HCT116 (cell line): ENCODE results near the gene NIPAL4.

Experiments
- EZH2 ChIP-seq: fragments of 200-600 bp; sonication (generic); IDR thresholded peaks from 2 replicates; pipeline ENCODE4 v1.6.1; 2017; ENCODE audit warnings: antibody characterized with exemption, mixed run types
- POLR2A ChIP-seq: IDR thresholded peaks from 2 replicates; pipeline ENCODE4 v1.7.0; 2011; ENCODE audit warnings: borderline replicate concordance; ENCODE audit not compliant: insufficient read depth, insufficient read length; ENCODE audit errors: extremely low read depth
- POLR2AphosphoS5 ChIP-seq: IDR thresholded peaks from 2 replicates; pipeline ENCODE4 v1.6.1; 2011; ENCODE audit warnings: mild to moderate bottlenecking, low read depth, low read length, moderate library complexity
- RAD21 ChIP-seq: IDR thresholded peaks from 2 replicates; pipeline ENCODE4 v1.6.1; 2012; ENCODE audit warnings: low read depth, mild to moderate bottlenecking
- TCF7L2 ChIP-seq: IDR thresholded peaks from 2 replicates; pipeline ENCODE4 v1.7.0; 2011; ENCODE audit warnings: borderline replicate concordance, inconsistent platforms; ENCODE audit not compliant: insufficient read depth, insufficient read length; ENCODE audit errors: extremely low read depth
- TF ChIP-seq, protein P1 (sequence below), 3 experiments: fragments of 200-600 bp in 1 of 3; sonication (generic) in 1 of 3; IDR thresholded peaks in 2 of 3; conservative IDR thresholded peaks in 1 of 3; 2 replicates each; pipeline ENCODE4 v1.5.1; 2012 to 2017; ENCODE audit warnings: low read depth in 2 of 3, low read length in 2 of 3, antibody characterized with exemption in 1 of 3, borderline replicate concordance in 1 of 3, control low read depth in 1 of 3, mild to moderate bottlenecking in 1 of 3, mixed read lengths in 1 of 3, mixed run types in 1 of 3, moderate library complexity in 1 of 3; ENCODE audit not compliant: insufficient read depth in 1 of 3
- TF ChIP-seq, protein P2 (sequence below): IDR thresholded peaks from 2 replicates; pipeline ENCODE4 v1.6.1; 2012; ENCODE audit warnings: low read depth

DNA sequence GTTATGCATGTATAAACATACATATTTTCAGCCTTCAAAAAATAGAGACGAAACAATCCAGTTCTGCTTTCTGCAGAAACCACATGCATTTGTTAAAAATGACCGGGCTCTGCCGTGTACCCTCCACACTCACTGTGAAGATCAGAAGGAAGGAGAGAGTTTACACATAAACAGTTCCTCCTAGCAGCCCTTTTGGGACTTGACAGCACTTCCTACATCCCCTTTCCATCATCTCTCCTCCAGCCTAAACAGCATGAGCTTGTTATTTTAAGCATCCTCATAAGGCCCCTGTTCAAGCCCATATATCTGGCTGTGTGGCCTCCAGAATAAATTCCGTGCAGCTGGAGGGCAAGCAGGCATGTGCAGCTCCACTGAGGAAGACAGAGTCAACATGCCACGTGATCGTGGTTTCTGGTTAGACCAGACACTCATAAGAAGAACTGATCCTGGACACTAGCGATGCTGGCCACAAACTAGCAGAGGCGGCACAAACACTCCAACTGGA lies 42.2 kb downstream of the NIPAL4 start:
- TF ChIP-seq, protein P1, sequence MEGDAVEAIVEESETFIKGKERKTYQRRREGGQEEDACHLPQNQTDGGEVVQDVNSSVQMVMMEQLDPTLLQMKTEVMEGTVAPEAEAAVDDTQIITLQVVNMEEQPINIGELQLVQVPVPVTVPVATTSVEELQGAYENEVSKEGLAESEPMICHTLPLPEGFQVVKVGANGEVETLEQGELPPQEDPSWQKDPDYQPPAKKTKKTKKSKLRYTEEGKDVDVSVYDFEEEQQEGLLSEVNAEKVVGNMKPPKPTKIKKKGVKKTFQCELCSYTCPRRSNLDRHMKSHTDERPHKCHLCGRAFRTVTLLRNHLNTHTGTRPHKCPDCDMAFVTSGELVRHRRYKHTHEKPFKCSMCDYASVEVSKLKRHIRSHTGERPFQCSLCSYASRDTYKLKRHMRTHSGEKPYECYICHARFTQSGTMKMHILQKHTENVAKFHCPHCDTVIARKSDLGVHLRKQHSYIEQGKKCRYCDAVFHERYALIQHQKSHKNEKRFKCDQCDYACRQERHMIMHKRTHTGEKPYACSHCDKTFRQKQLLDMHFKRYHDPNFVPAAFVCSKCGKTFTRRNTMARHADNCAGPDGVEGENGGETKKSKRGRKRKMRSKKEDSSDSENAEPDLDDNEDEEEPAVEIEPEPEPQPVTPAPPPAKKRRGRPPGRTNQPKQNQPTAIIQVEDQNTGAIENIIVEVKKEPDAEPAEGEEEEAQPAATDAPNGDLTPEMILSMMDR (IDR thresholded peaks at IDR 0.05 in 2 of 3, conservative IDR thresholded peaks at IDR 0.05 in 1 of 3; ENCODE audit: borderline replicate concordance in 1 of 3, insufficient read depth in 1 of 3, low read depth in 2 of 3, low read length in 2 of 3): no peak
- no peak for TF ChIP-seq POLR2A
- no peak for TF ChIP-seq RAD21
- no peak for TF ChIP-seq POLR2AphosphoS5
- no peak for TF ChIP-seq EZH2
- no peak for TF ChIP-seq TCF7L2
- TF ChIP-seq, protein P2, sequence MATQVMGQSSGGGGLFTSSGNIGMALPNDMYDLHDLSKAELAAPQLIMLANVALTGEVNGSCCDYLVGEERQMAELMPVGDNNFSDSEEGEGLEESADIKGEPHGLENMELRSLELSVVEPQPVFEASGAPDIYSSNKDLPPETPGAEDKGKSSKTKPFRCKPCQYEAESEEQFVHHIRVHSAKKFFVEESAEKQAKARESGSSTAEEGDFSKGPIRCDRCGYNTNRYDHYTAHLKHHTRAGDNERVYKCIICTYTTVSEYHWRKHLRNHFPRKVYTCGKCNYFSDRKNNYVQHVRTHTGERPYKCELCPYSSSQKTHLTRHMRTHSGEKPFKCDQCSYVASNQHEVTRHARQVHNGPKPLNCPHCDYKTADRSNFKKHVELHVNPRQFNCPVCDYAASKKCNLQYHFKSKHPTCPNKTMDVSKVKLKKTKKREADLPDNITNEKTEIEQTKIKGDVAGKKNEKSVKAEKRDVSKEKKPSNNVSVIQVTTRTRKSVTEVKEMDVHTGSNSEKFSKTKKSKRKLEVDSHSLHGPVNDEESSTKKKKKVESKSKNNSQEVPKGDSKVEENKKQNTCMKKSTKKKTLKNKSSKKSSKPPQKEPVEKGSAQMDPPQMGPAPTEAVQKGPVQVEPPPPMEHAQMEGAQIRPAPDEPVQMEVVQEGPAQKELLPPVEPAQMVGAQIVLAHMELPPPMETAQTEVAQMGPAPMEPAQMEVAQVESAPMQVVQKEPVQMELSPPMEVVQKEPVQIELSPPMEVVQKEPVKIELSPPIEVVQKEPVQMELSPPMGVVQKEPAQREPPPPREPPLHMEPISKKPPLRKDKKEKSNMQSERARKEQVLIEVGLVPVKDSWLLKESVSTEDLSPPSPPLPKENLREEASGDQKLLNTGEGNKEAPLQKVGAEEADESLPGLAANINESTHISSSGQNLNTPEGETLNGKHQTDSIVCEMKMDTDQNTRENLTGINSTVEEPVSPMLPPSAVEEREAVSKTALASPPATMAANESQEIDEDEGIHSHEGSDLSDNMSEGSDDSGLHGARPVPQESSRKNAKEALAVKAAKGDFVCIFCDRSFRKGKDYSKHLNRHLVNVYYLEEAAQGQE: no peak
